ENCODE data around the gene CFAP100.

- no peak for TF ChIP-seq CTCF (conservative IDR thresholded peaks at IDR 0.05)
- no peak for TF ChIP-seq EZH2 (IDR thresholded peaks at IDR 0.05; ENCODE audit: low read depth)
Measured at GRCh38 chr3:126446791-126447190, 52.1 kb downstream of the CFAP100 start.

All from PC-9 (cell line).